DND-41 (cell line): Measurements from ENCODE around the gene MAP4K3.

Source experiments
- CTCF ChIP-seq: IDR thresholded peaks from 2 replicates; pipeline ENCODE4 v1.5.1; 2012; ENCODE audit warnings: borderline replicate concordance, low read length, moderate library complexity, mild to moderate bottlenecking; ENCODE audit not compliant: poor library complexity, severe bottlenecking; ENCODE audit errors: extremely low read depth
- EZH2 ChIP-seq: IDR thresholded peaks from 3 replicates; pipeline ENCODE4 v1.6.1; 2012; ENCODE audit warnings: borderline replicate concordance, low read depth, mild to moderate bottlenecking, moderate library complexity, low read length, inconsistent platforms; ENCODE audit not compliant: severe bottlenecking

- TF ChIP-seq CTCF (no peak), EZH2 (no peak)
Observed at GRCh38 chr2:39433586-39434195, 3.4 kb downstream of the MAP4K3 start.
